B cell (primary cell): ENCODE data around the gene FER. TPM values are rescaled to one million over a fixed set of nuclear protein-coding genes. Genes with fewer than 3 reads are reported as not detected.
A peak's percentile ranks its signal among the peaks of the same experiment; 100 is the strongest.

Experiments
- ATAC-seq: fragments of 200-7000 bp; cut with Tn5 transposase; one replicate; pipeline ENCODE4 v1.10.0; 2021; ENCODE audit warnings: low read depth, mild to moderate bottlenecking, moderate number of reproducible peaks, moderate library complexity
- CTCF ChIA-PET: fragments of 350-600 bp; sonication (Branson Sonifier 250); formaldehyde crosslinking; loops from one replicate; lab custom pipeline; 2021; ENCODE audit warnings: antibody characterized with exemption, inconsistent platforms; lab: Charles Lee
- POLR2A ChIA-PET: fragments of 350-600 bp; sonication (Branson Sonifier 250); formaldehyde crosslinking; loops from one replicate; lab custom pipeline; 2021; ENCODE audit warnings: antibody characterized with exemption; lab: Charles Lee
- DNase-seq: peaks from one replicate; pipeline ENCODE4 v3.0.0; 2013
- H2AFZ ChIP-seq: 2 replicates; pipeline ENCODE4 v1.6.1; 2012; ENCODE audit warnings: mild to moderate bottlenecking, low read depth, low read length; ENCODE audit not compliant: insufficient read depth, poor library complexity, severe bottlenecking
- H3K27ac ChIP-seq, 2 donors: 1 replicate in 1 of 2; 2 replicates in 1 of 2; pipeline ENCODE4 v1.5.1; 2012 to 2013; ENCODE audit warnings: low read length in 2 of 2, mild to moderate bottlenecking in 2 of 2, moderate library complexity in 1 of 2
- H3K27me3 ChIP-seq, 4 experiments: fragments of 200-600 bp in 1 of 4; sonication (generic) in 1 of 4; replicated peaks in 1 of 4; 1 replicate in 2 of 4; 2 replicates in 2 of 4; pipeline versions ENCODE4 v1.6.1 to v1.7.0; 2013 to 2016; ENCODE audit warnings: low read length in 3 of 4, mild to moderate bottlenecking in 2 of 4, mixed read lengths in 1 of 4, moderate library complexity in 1 of 4; ENCODE audit not compliant: insufficient read depth in 4 of 4, control insufficient read depth in 3 of 4; ENCODE audit errors: control extremely low read depth in 1 of 4
- H3K36me3 ChIP-seq, 2 experiments: replicated peaks in 1 of 2; 1 replicate in 1 of 2; 2 replicates in 1 of 2; pipeline versions ENCODE4 v1.6.1 to v1.7.1; 2013; ENCODE audit warnings: low read length in 1 of 2; ENCODE audit not compliant: insufficient read depth in 2 of 2, control insufficient read depth in 1 of 2; ENCODE audit errors: control extremely low read depth in 1 of 2, extremely low read depth in 1 of 2
- H3K4me1 ChIP-seq, 2 donors: fragments of 200-600 bp in 1 of 2; sonication (generic) in 1 of 2; 1 replicate in 1 of 2; 2 replicates in 1 of 2; pipeline versions ENCODE4 v1.5.1 to v1.6.1; 2013 to 2017; ENCODE audit warnings: low read length in 2 of 2; ENCODE audit not compliant: control insufficient read depth in 2 of 2, insufficient read depth in 2 of 2
- H3K4me2 ChIP-seq: replicated peaks from 2 replicates; pipeline ENCODE3; 2012; ENCODE audit warnings: mild to moderate bottlenecking, low read depth, low read length; ENCODE audit not compliant: poor library complexity, severe bottlenecking
- H3K4me3 ChIP-seq, 5 experiments: fragments of 200-600 bp in 1 of 5; sonication (generic) in 1 of 5; 1 replicate in 3 of 5; 2 replicates in 2 of 5; pipeline versions ENCODE4 v1.5.1 to v1.7.0; 2011 to 2016; ENCODE audit warnings: low read length in 4 of 5, mild to moderate bottlenecking in 4 of 5, low read depth in 2 of 5, control low read depth in 1 of 5, moderate library complexity in 1 of 5; ENCODE audit not compliant: insufficient read depth in 1 of 5; ENCODE audit errors: control extremely low read depth in 1 of 5, extremely low read depth in 1 of 5
- H3K79me2 ChIP-seq: fragments of 200-600 bp; sonication (generic); one replicate; pipeline ENCODE4 v1.6.0; 2016; ENCODE audit warnings: low read length; ENCODE audit not compliant: control insufficient read depth, insufficient read depth
- H3K9ac ChIP-seq: fragments of 200-600 bp; sonication (generic); 2 replicates; pipeline ENCODE4 v1.6.1; 2017; ENCODE audit warnings: mild to moderate bottlenecking, low read length, moderate library complexity
- H3K9me3 ChIP-seq, 3 donors: one replicate each; pipeline versions ENCODE4 v1.6.1 to v1.7.1; 2013; ENCODE audit warnings: low read length in 2 of 3; ENCODE audit not compliant: control insufficient read depth in 2 of 3, insufficient read depth in 1 of 3; ENCODE audit errors: control extremely low read depth in 1 of 3
- H4K20me1 ChIP-seq: 2 replicates; pipeline ENCODE4 v1.6.0; 2012; ENCODE audit warnings: mild to moderate bottlenecking, low read length; ENCODE audit not compliant: insufficient read depth, control insufficient read depth, poor library complexity, severe bottlenecking
- H3K27ac Mint-ChIP-seq: one replicate; pipeline ENCODE4 v1.8.0; 2021; ENCODE audit warnings: mixed read lengths
- H3K27me3 Mint-ChIP-seq: one replicate; pipeline ENCODE4 v1.8.0; 2021; ENCODE audit warnings: mixed read lengths
- H3K4me1 Mint-ChIP-seq: one replicate; pipeline ENCODE4 v1.8.0; 2021; ENCODE audit warnings: mixed read lengths
- H3K4me3 Mint-ChIP-seq: one replicate; pipeline ENCODE4 v1.8.0; 2021; ENCODE audit warnings: mixed read lengths
- H3K9me3 Mint-ChIP-seq: one replicate; pipeline ENCODE4 v1.8.0; 2022; ENCODE audit warnings: mixed read lengths; ENCODE audit not compliant: insufficient read depth
- EZH2 ChIP-seq: IDR thresholded peaks from 2 replicates; pipeline ENCODE4 v1.6.1; 2012; ENCODE audit warnings: borderline replicate concordance, low read depth, mild to moderate bottlenecking, moderate library complexity, low read length; ENCODE audit not compliant: insufficient read depth, poor library complexity, severe bottlenecking
- WGBS: methylation state at CpG from one replicate; pipeline ENCODE4 v1.1.5; 2013; ENCODE audit warnings: missing lambda C conversion rate; ENCODE audit not compliant: insufficient coverage; 5-methylcytosine and 5-hydroxymethylcytosine counted together
- intact Hi-C: fragments of 100-400 bp; cut with micrococcal nuclease; formaldehyde crosslinking; loops from one replicate; pipeline ENCODE4 v1.10.0; 2022
- polyA plus RNA-seq: library from polyadenylated mRNA; depleted of rRNA; stranded (reverse); fragments of >200 nt; gene quantifications from 2 replicates; pipeline ENCODE4 v1.2.3, GENCODE V29; 2012
- total RNA-seq, 2 donors: library from RNA; stranded (reverse); fragments of 120-200 nt in 1 of 2; gene quantifications; 1 replicate in 1 of 2; 2 replicates in 1 of 2; pipeline versions ENCODE4 v1.2.3 to v1.2.4, GENCODE V29; 2013 to 2022
- TF ChIP-seq, protein P1 (sequence below): fragments of 200-600 bp; IDR thresholded peaks from one replicate; pipeline ENCODE4 v1.8.0; 2022; ENCODE audit warnings: antibody characterized with exemption, mild to moderate bottlenecking

FER gene
- total and polyA plus RNA-seq, 2 donors (not counting 1 experiment from before 2014, with no cell fraction given), result 1.3 to 41.3 TPM

DNA sequence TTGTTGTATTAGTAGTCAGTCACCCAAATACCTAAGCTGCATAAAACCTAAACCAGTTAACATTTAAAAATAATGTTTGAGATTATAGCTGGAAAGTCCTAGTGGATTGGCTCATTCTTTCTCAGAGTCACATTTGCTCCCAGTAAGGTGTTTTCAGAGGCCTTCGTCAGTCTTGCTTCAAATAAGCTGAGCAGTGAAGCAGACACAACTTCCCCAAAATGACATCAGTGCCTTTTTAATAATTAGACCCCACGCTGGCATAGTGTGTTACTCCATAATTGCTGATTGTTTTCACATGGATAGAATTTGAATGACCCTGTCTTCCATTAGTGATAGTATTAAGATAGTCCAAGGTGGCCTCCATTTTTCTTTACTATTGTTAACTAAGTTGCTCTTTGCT is 416.3 kb downstream of the FER start:
- ChIA-PET CTCF (no interaction called here), POLR2A (interaction anchor here (1.3 kb wide), 1 partner anchor 246 kb away, joined by 7 read pairs; the partner anchor contains the start of gene PJA2)
- Histone ChIP-seq H3K79me2 (no peaks in the 10 kb centered on the region), H2AFZ (no peak overlapping the region), H4K20me1 (no peaks in the 10 kb centered on the region), H3K4me1 (peaks cover 8 to 12% of the 10 kb centered on the region in 2 donors), H3K9ac (no peak overlapping the region), H3K27ac (no peak overlapping the region), H3K4me3 (no peak overlapping the region), H3K27me3 (no peaks in the 10 kb centered on the region), H3K36me3 (no peaks in the 10 kb centered on the region), H3K9me3 (no peaks in the 10 kb centered on the region), H3K4me2 (no peak overlapping the region)
- Mint-ChIP-seq H3K4me1 (peaks cover 15% of the 10 kb centered on the region), H3K4me3 (no peak overlapping the region), H3K27me3 (no peaks in the 10 kb centered on the region), H3K9me3 (no peaks in the 10 kb centered on the region), H3K27ac (no peak overlapping the region)
- no CpG with 5 or more reads among the region's 2 CpGs for WGBS
- intact Hi-C loops, result no loop called here
- TF ChIP-seq, protein P1, sequence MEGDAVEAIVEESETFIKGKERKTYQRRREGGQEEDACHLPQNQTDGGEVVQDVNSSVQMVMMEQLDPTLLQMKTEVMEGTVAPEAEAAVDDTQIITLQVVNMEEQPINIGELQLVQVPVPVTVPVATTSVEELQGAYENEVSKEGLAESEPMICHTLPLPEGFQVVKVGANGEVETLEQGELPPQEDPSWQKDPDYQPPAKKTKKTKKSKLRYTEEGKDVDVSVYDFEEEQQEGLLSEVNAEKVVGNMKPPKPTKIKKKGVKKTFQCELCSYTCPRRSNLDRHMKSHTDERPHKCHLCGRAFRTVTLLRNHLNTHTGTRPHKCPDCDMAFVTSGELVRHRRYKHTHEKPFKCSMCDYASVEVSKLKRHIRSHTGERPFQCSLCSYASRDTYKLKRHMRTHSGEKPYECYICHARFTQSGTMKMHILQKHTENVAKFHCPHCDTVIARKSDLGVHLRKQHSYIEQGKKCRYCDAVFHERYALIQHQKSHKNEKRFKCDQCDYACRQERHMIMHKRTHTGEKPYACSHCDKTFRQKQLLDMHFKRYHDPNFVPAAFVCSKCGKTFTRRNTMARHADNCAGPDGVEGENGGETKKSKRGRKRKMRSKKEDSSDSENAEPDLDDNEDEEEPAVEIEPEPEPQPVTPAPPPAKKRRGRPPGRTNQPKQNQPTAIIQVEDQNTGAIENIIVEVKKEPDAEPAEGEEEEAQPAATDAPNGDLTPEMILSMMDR, result no peak
- no peak for TF ChIP-seq EZH2
- DNase-seq (peak; percentile 60), ATAC-seq (peak; percentile 82)

DNA sequence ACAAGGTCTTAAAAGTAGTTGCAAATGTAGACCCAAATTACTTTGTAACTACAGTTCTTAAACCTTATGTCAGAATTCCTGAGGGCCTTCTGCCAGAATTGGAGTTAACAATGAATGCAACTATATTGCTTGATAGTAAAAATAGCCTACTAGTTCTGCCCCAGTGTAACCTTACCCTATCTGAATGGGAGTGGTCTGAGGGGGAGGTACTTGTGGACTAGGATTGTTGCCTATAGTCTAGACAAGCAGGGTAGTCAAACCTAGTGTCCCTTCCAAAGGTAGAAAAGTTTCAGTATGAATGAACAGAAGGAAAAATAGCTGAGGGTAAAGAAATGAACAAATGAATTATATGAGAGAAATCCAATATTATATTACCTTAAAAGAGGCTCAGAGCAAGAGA is 419.9 kb downstream of the FER start:
- no peak overlapping the region for H3K27ac Mint-ChIP-seq
- no peak for ATAC-seq
- H2AFZ ChIP-seq, result no peak overlapping the region
- H3K9me3 Mint-ChIP-seq, result no peaks in the 10 kb centered on the region
- no peak overlapping the region for H3K4me3 ChIP-seq
- no peaks in the 10 kb centered on the region for H3K9me3 ChIP-seq
- H4K20me1 ChIP-seq, result no peaks in the 10 kb centered on the region
- peaks cover 8 to 12% of the 10 kb centered on the region in 2 donors for H3K4me1 ChIP-seq
- no peak for DNase-seq
- H3K79me2 ChIP-seq, result no peaks in the 10 kb centered on the region
- no peak overlapping the region for H3K4me3 Mint-ChIP-seq
- H3K4me1 Mint-ChIP-seq, result peaks cover 15% of the 10 kb centered on the region
- no peaks in the 10 kb centered on the region for H3K27me3 Mint-ChIP-seq
- no peak overlapping the region for H3K27ac ChIP-seq
- H3K9ac ChIP-seq, result no peak overlapping the region
- no peak overlapping the region for H3K4me2 ChIP-seq
- no peaks in the 10 kb centered on the region for H3K36me3 ChIP-seq
- H3K27me3 ChIP-seq, result no peaks in the 10 kb centered on the region
- intact Hi-C loops, result no loop called here
- no peak for TF ChIP-seq EZH2
- TF ChIP-seq, protein P1, result no peak
- ChIA-PET CTCF (no interaction called here), POLR2A (no interaction called here)
